ENCODE measurements around the gene ZNF354B. TPM values are rescaled to one million over a fixed set of nuclear protein-coding genes. Genes with fewer than 3 reads are reported as not detected.

The ZNF354B gene
- total and polyA plus RNA-seq, 2 donors (not counting 3 experiments of a cell fraction or from before 2014, with no cell fraction given): 6.3 to 17.6 TPM

DNA sequence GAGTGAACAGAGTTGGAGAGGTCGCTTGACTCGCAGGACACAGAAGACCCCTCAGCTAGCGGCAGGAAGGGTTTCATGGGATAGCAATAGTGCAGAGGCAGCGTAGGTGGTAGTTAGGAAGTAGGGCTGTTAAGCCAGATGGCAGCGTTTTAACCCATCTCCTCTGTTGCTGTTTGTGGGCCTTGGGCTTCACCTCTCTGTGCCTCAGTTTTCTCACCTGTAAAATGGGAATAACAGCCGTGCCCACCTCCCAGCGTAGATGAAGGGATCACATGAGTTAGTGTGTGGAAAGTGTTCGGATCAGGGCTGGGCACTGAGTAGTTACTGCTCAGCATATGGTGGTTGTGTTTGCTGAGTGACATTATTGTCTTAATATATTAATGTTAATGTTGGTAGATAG lies 1.9 kb downstream of the ZNF354B start:
- Histone ChIP-seq H2AFZ (ENCODE audit: low read depth, low read length) (no peak overlapping the region), H3K79me2 (ENCODE audit: control insufficient read depth, insufficient read depth, low read length) (peaks cover 14% of the 10 kb centered on the region), H3K4me3 (replicated peaks in 1 of 3; ENCODE audit: insufficient read depth in 1 of 3, low read depth in 1 of 3, low read length in 3 of 3) (no peak overlapping the region), H3K4me1 (ENCODE audit: control insufficient read depth, extremely low read depth, insufficient read depth, low read length) (no peaks in the 10 kb centered on the region), H3K9me3 (replicated peaks; ENCODE audit: control insufficient read depth, insufficient read depth, low read length) (no peaks in the 10 kb centered on the region), H3K9me1 (replicated peaks; ENCODE audit: control insufficient read depth, extremely low read depth, insufficient read depth, low read length) (no peaks in the 10 kb centered on the region), H3K36me3 (ENCODE audit: control insufficient read depth in 2 of 2, extremely low read depth in 1 of 2, insufficient read depth in 2 of 2, low read length in 2 of 2) (peaks cover 2 to 5% of the 10 kb centered on the region in 2 experiments), H3K4me2 (ENCODE audit: insufficient read depth, low read length) (peak overlapping the region; percentile 2), H3K27ac (ENCODE audit: insufficient read depth, low read depth, low read length) (no peak overlapping the region), H3K27me3 (ENCODE audit: control insufficient read depth in 2 of 2, insufficient read depth in 2 of 2, low read length in 2 of 2) (no peaks in the 10 kb centered on the region), H3K9ac (replicated peaks; ENCODE audit: extremely low read depth, insufficient read depth, low read length) (no peak overlapping the region), H4K20me1 (replicated peaks; ENCODE audit: control insufficient read depth, extremely low read depth, insufficient read depth, low read length) (no peaks in the 10 kb centered on the region)
- dilution Hi-C loops (cut with MboI; ENCODE audit: extremely low pct_ligation_motif_present, low sequenced_read_pairs) (no loop called here), intact Hi-C loops (cut with micrococcal nuclease) (no loop called here)
- ChIA-PET CTCF (no interaction called here), POLR2A (no interaction called here)
- DNase-seq (ENCODE audit: low read depth, low spot score) (no peak), FAIRE-seq (no peak)
- BruUV-seq (replicated peaks): no TSS peak
- TF ChIP-seq GATA2 (IDR thresholded peaks at IDR 0.05; ENCODE audit: insufficient read depth, insufficient read length, low read depth, low read length) (no peak), POLR2A (IDR thresholded peaks at IDR 0.05; ENCODE audit: low read depth, low read length) (no peak)

DNA sequence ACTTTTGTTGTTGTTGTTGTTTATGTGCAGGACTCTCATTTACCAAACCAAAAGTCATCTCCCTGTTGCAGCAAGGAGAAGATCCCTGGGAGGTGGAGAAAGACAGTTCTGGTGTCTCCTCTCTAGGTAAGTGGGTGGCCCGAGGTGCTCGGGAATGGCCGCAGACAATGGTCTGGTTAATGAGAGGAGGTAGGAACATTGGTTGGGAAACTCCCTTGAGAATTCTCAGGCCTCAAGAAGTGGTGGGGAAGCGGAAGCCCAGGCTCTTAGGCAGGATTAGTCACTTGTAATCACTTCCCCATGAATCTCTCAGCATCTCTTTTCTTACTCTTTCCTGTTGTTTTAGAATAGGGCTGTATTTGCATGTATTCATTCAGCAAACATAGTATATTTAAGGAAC lies 7.2 kb downstream of the ZNF354B start:
- DNase-seq (ENCODE audit: low read depth, low spot score): no peak
- intact Hi-C loops (cut with micrococcal nuclease): no loop called here

More for the DNA sequence above, 7.2 kb downstream of the ZNF354B start:
- no peaks in the 10 kb centered on the region for H3K27me3 ChIP-seq (ENCODE audit: control insufficient read depth in 2 of 2, insufficient read depth in 2 of 2, low read length in 2 of 2)
- no peaks in the 10 kb centered on the region for H3K4me1 ChIP-seq (ENCODE audit: control insufficient read depth, extremely low read depth, insufficient read depth, low read length)
- H3K4me3 ChIP-seq (replicated peaks in 1 of 3; ENCODE audit: insufficient read depth in 1 of 3, low read depth in 1 of 3, low read length in 3 of 3): no peak overlapping the region
- ChIA-PET CTCF (no interaction called here), POLR2A (no interaction called here)
- H3K9me3 ChIP-seq (replicated peaks; ENCODE audit: control insufficient read depth, insufficient read depth, low read length): no peaks in the 10 kb centered on the region
- no peak overlapping the region for H3K4me2 ChIP-seq (ENCODE audit: insufficient read depth, low read length)
- no peak overlapping the region for H2AFZ ChIP-seq (ENCODE audit: low read depth, low read length)
- no peak for FAIRE-seq
- H3K9me1 ChIP-seq (replicated peaks; ENCODE audit: control insufficient read depth, extremely low read depth, insufficient read depth, low read length): no peaks in the 10 kb centered on the region
- no peak overlapping the region for H3K27ac ChIP-seq (ENCODE audit: insufficient read depth, low read depth, low read length)
- peaks cover 7% of the 10 kb centered on the region for H3K79me2 ChIP-seq (ENCODE audit: control insufficient read depth, insufficient read depth, low read length)
- TF ChIP-seq POLR2A (IDR thresholded peaks at IDR 0.05; ENCODE audit: low read depth, low read length) (no peak), FOS (IDR thresholded peaks at IDR 0.05; ENCODE audit: borderline replicate concordance, insufficient read depth, low read length) (no peak), MYC (IDR thresholded peaks at IDR 0.05; ENCODE audit: low read depth, low read length) (no peak), POLR2AphosphoS5 (IDR thresholded peaks at IDR 0.05; ENCODE audit: insufficient read depth, low read depth, low read length) (no peak), CTCF (IDR thresholded peaks at IDR 0.05; ENCODE audit: extremely low read depth in 1 of 2, insufficient read depth in 1 of 2, low read depth in 1 of 2, low read length in 2 of 2) (no peak), JUN (IDR thresholded peaks at IDR 0.05; ENCODE audit: borderline replicate concordance, insufficient read depth, insufficient read length, low read depth) (no peak), GATA2 (IDR thresholded peaks at IDR 0.05; ENCODE audit: insufficient read depth, insufficient read length, low read depth, low read length) (no peak), EZH2 (IDR thresholded peaks at IDR 0.05; ENCODE audit: borderline replicate concordance, low read depth, low read length, severe bottlenecking) (no peak)
- TF ChIP-seq, protein P1, sequence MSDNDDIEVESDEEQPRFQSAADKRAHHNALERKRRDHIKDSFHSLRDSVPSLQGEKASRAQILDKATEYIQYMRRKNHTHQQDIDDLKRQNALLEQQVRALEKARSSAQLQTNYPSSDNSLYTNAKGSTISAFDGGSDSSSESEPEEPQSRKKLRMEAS (IDR thresholded peaks at IDR 0.05; ENCODE audit: insufficient read depth, insufficient read length): no peak
- dilution Hi-C loops (cut with MboI; ENCODE audit: extremely low pct_ligation_motif_present, low sequenced_read_pairs): no loop called here
- H3K36me3 ChIP-seq (ENCODE audit: control insufficient read depth in 2 of 2, extremely low read depth in 1 of 2, insufficient read depth in 2 of 2, low read length in 2 of 2): peaks cover 10 to 13% of the 10 kb centered on the region in 2 experiments
- no TSS peak for BruUV-seq (replicated peaks)
- H3K9ac ChIP-seq (replicated peaks; ENCODE audit: extremely low read depth, insufficient read depth, low read length): no peak overlapping the region
- no peaks in the 10 kb centered on the region for H4K20me1 ChIP-seq (replicated peaks; ENCODE audit: control insufficient read depth, extremely low read depth, insufficient read depth, low read length)
